GM11168 (cell line): ENCODE data around the gene HDAC9.

ENCODE experiments used
- in situ Hi-C: fragments of 300-500 bp; cut with MboI; formaldehyde crosslinking; loops from one replicate; pipeline ENCODE4 v1.12.0; 2022; ENCODE audit warnings: low sequenced_read_pairs; ENCODE audit not compliant: unreplicated experiment

The HDAC9 gene

GRCh38 chr7:18495412-18496340 lies at the start of gene HDAC9:
Gene HDAC9 (plus strand): TSS chr7:18495749. CDS start chr7:18496303, 554 bp downstream.
- in situ Hi-C loops = no loop called here

- in situ Hi-C loops = no loop called here
These were observed 49.5 kb upstream of the HDAC9 start for GRCh38 chr7:18445916-18446520.

- in situ Hi-C loops = no loop called here
These were observed 45.5 kb upstream of the HDAC9 start for GRCh38 chr7:18450019-18450418.

GRCh38 chr7:18455606-18456005 lies 39.9 kb upstream of the HDAC9 start:
- in situ Hi-C loops = no loop called here

- in situ Hi-C loops = no loop called here
These were observed 37.7 kb upstream of the HDAC9 start for GRCh38 chr7:18457832-18458231.

GRCh38 chr7:18458830-18459229 lies 36.7 kb upstream of the HDAC9 start:
- in situ Hi-C loops = no loop called here

GRCh38 chr7:18459484-18460245 lies 35.9 kb upstream of the HDAC9 start:
- in situ Hi-C loops = no loop called here

- in situ Hi-C loops = no loop called here
These were observed 33.6 kb upstream of the HDAC9 start for GRCh38 chr7:18461785-18462467.

GRCh38 chr7:18464830-18465229 lies 30.7 kb upstream of the HDAC9 start:
- in situ Hi-C loops = no loop called here

GRCh38 chr7:18467011-18467410 lies 28.5 kb upstream of the HDAC9 start:
- in situ Hi-C loops = no loop called here

- in situ Hi-C loops = no loop called here
These were observed 26.8 kb upstream of the HDAC9 start for GRCh38 chr7:18468795-18469194.

GRCh38 chr7:18469316-18469715 lies 26.2 kb upstream of the HDAC9 start:
- in situ Hi-C loops = no loop called here

- in situ Hi-C loops = no loop called here
These were observed 23.9 kb upstream of the HDAC9 start for GRCh38 chr7:18471476-18472160.

GRCh38 chr7:18472161-18472483 lies 23.4 kb upstream of the HDAC9 start:
- in situ Hi-C loops = no loop called here

- in situ Hi-C loops = no loop called here
These were observed 22.4 kb upstream of the HDAC9 start for GRCh38 chr7:18473119-18473518.

- in situ Hi-C loops = no loop called here
These were observed 20.6 kb upstream of the HDAC9 start for GRCh38 chr7:18474944-18475343.

- in situ Hi-C loops = no loop called here
These were observed 20.1 kb upstream of the HDAC9 start for GRCh38 chr7:18475488-18475887.

- in situ Hi-C loops = no loop called here
These were observed 13.8 kb upstream of the HDAC9 start for GRCh38 chr7:18481776-18482175.

GRCh38 chr7:18488049-18488448 lies 7.5 kb upstream of the HDAC9 start:
- in situ Hi-C loops = no loop called here

- in situ Hi-C loops = no loop called here
These were observed 5.9 kb upstream of the HDAC9 start for GRCh38 chr7:18489624-18490023.
